Measurements from ENCODE around the gene MOB3A.
"Not testable (repeated sequence)": the region's sequence is repeated elsewhere in the genome, so short reads cannot be mapped to it uniquely, and the experiment has no call there.

MOB3A gene

GRCh38 chr19:2103045-2103707 is 7.0 kb upstream of the MOB3A start:
- no peak for DNase-seq

DNA sequence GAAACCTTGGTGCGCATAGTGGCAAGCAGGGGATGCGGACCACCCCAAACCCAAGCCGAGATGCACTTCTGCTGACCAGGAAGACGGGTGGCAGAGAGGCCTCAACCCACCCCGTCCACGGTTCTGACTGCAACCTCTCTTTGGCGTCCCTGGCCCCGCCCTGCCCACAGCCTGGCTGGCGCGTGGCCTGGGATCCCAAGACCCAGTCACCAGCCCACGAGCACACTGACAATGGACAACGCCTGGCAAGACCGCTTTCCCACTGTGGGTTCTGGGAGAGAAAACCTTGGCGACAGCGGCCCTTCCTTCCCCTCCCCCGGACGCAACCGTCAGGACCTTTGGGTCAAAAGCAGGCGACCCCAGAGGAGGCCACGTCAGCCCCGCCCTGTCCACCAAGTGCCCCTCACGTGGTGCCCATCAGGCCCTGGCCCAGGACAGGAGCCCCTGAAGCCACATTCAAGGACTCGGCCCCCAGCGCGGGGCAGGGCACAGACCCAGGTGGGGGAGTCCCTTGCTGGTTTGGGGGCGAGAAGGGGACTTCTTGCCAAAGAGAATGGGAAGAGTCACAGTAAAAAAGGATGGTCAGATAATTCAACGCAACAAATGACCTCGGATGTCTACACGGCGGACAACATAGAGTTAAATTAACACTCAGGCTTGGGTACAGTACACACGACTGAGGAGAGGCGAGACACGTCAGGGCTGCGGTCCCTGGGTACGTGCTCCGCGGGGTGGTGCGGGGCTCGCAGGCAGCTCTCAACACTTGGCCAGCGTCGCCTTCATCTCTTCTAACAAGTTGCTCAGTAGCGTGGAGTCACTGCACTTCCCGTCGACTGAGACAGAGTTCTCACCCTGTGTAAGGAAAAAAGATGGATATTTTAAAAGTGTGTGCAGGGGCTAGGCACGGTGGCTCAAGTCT is 5.5 kb upstream of the MOB3A start:
- no peak for DNase-seq

DNA sequence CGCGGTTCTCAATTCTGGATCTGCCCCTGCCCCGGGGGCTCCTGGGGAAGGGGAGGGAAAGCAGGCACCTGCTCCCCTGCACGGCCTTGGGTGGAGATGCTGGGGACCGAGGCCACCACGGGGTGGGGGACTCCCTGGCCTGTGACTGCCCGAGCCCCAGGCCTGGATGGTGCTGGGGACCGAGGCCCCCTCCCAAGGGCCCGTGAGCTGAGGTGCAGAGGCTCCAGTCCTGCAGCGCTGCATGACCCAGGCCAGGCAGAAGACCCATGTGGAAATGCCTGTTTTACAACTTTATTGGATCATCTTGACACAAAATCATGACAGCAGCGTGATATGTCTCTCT is 4.6 kb upstream of the MOB3A start:
- no peak for DNase-seq

GRCh38 chr19:2099937-2100718 is 4.0 kb upstream of the MOB3A start:
- no peak for DNase-seq

- no peak for DNase-seq
Measured at GRCh38 chr19:2099054-2099501, 3.0 kb upstream of the MOB3A start.

- DNase-seq, result no peak
Measured at GRCh38 chr19:2097886-2098327, 1.8 kb upstream of the MOB3A start.

DNA sequence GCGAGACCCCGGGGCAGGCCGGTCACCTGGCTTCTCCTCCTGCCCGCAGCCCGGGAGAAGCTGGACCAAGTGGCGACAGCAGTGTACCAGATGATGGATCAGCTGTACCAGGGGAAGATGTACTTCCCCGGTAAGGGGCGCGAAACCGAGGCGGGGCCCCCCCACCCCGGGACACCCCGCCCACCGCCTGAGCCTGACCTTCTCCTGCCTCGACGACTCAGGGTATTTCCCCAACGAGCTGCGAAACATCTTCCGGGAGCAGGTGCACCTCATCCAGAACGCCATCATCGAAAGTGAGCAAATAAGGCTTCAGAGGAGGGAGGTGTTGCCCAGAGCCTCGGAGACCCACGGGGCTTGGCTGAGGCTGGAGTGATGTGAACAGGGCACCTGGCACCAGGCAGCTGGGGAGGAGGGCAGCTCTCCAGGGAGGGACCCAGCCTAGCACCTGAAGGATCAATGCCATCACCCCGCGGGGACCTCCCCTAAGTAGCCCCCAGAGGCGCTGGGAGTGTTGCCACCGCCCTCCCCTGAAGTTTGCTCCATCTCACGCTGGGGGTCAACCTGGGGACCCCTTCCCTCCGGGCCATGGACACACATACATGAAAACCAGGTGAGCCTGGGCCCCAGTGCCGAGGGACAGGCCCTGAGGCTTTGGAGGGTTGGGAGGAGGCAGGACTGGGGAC is 1.2 kb upstream of the MOB3A start:
- DNase-seq, result peak; percentile 54 to 65

GRCh38 chr19:2096480-2097202 is 515 bp upstream of the MOB3A start, which contains the start of gene IZUMO4:
Gene IZUMO4 (plus strand): TSS chr19:2096915. CDS start chr19:2096946, 31 bp downstream.
- DNase-seq, result peak; percentile 99 to 100

DNA sequence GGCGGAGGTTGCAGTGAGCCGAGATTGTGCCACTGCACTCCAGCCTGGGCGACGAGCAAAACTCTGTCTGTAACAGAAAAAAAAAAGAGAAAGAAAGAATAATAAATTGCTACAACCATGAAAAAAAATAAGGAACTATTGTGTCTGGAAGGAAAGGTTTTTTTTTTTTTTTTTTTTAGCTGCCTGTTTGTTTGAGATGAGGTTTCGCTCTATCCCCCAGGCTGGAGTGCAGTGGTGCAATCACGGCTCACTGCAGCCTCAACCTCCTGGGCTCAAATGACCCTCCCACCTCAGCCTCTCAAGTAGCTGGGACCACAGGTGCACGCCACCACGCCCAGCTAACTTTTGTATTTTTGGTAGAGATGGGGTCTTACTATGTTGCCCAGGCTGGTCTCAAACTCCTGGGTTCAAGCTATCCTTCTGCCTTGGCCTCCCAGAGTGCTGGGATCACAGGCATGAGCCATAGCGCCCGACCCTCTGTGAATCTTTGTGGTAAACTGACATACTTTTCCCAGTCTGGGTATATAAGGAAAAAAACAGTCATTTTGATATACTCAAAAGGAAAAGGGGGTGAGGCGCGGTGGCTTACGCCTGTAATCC is 4.1 kb downstream of the MOB3A start:
- DNase-seq, result not testable (repeated sequence)

DNA sequence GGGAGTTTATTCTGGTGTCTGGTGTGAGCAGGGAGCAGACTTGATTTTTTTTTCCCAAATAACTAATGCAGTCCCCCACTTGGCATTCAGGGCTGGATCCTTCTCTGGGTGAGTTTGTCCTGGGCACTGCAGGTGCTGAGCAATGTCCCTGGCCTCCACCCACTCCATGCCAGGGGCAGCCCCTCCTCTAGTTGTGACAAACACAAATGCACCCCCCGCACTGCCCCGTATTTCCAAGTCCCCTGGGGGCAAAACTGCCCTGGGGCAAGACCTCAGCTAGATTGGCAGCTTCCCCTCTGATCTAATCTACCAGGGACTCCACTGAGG is 6.4 kb downstream of the MOB3A start:
- DNase-seq, result no peak

GRCh38 chr19:2089001-2089711 is 7.0 kb downstream of the MOB3A start:
- DNase-seq, result no peak

- DNase-seq, result no peak
Measured at GRCh38 chr19:2087621-2088100, 8.5 kb downstream of the MOB3A start.

DNA sequence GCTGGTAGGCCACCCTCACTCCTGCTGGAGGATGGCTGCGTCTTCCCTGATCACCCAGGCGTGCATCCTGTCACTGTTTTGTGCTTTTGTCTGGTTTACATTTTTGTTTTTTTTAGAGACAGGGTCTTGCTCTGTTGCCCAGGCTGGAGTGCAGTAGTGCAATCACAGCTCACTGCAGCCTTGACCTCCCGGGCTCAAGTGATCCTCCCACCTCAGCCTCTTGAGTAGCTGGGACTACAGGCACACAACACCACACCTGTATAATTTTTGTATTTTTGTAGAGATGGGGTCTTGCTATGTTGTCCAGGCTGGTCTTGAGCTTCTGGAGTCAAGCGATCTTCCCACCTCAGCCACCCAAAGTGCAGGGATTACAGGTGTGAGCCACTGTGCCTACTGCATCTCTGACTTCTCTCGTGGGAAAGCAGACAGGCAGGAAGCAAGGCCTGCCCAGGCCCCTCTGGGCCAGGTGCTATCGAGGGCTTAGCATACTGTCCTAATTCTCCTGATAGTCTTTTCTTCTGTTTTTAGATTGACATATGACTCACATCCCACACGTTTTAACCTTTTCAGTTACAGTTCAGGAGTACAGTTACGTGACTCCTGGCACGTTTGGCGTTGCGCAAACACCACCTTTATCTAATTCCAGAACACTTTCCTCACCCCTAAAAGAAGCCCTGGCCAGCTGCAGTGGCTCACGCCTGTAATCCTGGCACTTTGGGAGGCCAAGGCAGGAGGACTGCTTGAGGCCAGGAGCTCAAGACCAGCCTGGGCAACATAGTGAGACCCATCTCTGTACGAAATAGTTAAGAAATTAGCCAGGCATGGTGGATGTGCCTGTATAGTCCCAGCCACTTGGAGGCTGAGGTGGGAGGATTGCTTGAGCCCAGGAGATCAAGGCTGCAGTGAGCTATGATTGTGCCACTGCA is 9.2 kb downstream of the MOB3A start:
- DNase-seq, result not testable (repeated sequence)

GRCh38 chr19:2084993-2085720 is 11.0 kb downstream of the MOB3A start:
- DNase-seq, result peak; percentile 80 to 91

GRCh38 chr19:2083174-2083854 is 12.8 kb downstream of the MOB3A start:
- DNase-seq, result peak; percentile 57 to 69

DNA sequence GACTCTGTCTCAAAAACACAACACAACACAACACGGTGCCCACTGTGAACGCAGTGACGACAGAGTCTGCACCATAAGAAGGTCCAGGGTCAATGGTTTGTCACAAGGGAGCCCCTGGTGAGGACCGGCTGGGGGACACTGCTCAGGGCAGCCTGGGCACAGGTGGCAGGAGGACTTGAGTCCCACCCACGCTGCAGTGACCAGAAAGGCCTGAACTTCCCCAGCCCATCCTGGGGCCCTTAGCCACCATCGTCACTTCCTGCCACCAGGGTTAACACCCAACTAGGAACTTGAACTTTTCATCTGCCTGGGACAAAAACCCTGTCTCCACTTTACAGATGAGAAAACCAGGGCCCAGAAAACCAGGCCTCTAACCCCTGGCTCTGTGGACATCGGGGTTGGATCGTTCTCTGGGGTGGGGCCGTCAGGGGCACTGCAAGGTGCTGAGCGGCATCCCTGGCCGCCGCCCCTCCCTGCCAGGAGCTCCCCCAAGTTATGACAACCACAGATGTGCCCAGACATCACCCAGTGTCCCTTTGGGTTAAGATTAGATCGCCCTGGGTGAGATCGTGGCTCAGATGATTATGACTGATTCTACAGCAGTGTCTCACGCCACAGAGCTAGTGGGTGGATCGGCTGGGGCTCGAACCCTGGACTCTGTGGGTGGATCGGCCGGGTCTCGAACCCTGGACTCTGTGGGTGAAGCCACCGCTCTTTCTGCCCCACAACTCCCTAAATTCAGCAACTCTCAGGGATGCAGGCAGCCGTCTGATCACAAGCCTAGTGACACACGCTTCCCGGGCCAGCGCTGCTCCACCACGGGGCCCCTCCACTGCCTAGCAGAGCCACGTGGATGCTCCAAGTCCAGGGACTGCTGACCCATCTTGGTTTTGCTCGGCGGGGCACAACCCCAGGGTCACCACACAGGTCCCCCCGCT is 14.0 kb downstream of the MOB3A start:
- peak in 1 of 2 experiments; percentile 29 for DNase-seq

Measured in stimulated activated CD4-positive, alpha-beta T cell treated with anti-CD3 and anti-CD28 coated beads, Interleukin-4, amount 100 ng/mL, for 4 hours (primary cell).